ENCODE data around the gene TMEM120B.

Gene TMEM120B

GRCh38 chr12:121820056-121820455 is 107.5 kb downstream of the TMEM120B start:
- Histone ChIP-seq H3K27ac (ENCODE audit: low read depth, low read length) (no peak overlapping the region), H3K4me1 (ENCODE audit: control insufficient read depth, low read depth, low read length) (no peaks in the 10 kb centered on the region), H3K23ac (ENCODE audit: low read length) (no peak overlapping the region), H3K79me1 (ENCODE audit: low read length) (peaks cover 3% of the 10 kb centered on the region), H3K4ac (ENCODE audit: low read depth, low read length) (no peak overlapping the region), H4K8ac (ENCODE audit: low read depth, low read length) (no peak overlapping the region), H3K79me2 (ENCODE audit: control insufficient read depth, insufficient read depth, low read length) (no peaks in the 10 kb centered on the region), H2AK5ac (ENCODE audit: low read length) (no peak overlapping the region), H3K18ac (ENCODE audit: low read length) (no peak overlapping the region), H2BK5ac (ENCODE audit: low read length) (no peak overlapping the region), H3K4me2 (ENCODE audit: low read length) (no peak overlapping the region), H3K56ac (ENCODE audit: low read length) (no peak overlapping the region), H4K5ac (ENCODE audit: low read length) (no peak overlapping the region), H3K27me3 (ENCODE audit: insufficient read depth, low read length, poor library complexity) (no peaks in the 10 kb centered on the region), H2BK15ac (replicated peaks; ENCODE audit: low read depth) (no peak overlapping the region), H2BK120ac (ENCODE audit: low read depth, low read length) (no peak overlapping the region), H3K36me3 (ENCODE audit: control insufficient read depth, insufficient read depth, low read length) (peaks cover 23% of the 10 kb centered on the region), H3K4me3 (ENCODE audit: low read length) (no peak overlapping the region), H3K9ac (ENCODE audit: low read length) (no peak overlapping the region)
- no peak for DNase-seq
- no CpG with 5 or more reads among the region's 7 CpGs for WGBS (ENCODE audit: extremely low coverage, insufficient coverage, low lambda C conversion rate)

GRCh38 chr12:121822393-121823100 is 110.0 kb downstream of the TMEM120B start:
- Histone ChIP-seq H3K36me3 (ENCODE audit: control insufficient read depth, insufficient read depth, low read length) (peaks cover 19% of the 10 kb centered on the region), H3K56ac (ENCODE audit: low read length) (no peak overlapping the region), H3K4me1 (ENCODE audit: control insufficient read depth, low read depth, low read length) (no peaks in the 10 kb centered on the region), H4K5ac (ENCODE audit: low read length) (no peak overlapping the region), H3K79me2 (ENCODE audit: control insufficient read depth, insufficient read depth, low read length) (no peaks in the 10 kb centered on the region), H3K4me2 (ENCODE audit: low read length) (no peak overlapping the region), H2BK120ac (ENCODE audit: low read depth, low read length) (no peak overlapping the region), H2BK5ac (ENCODE audit: low read length) (no peak overlapping the region), H3K27me3 (ENCODE audit: insufficient read depth, low read length, poor library complexity) (no peaks in the 10 kb centered on the region), H3K27ac (ENCODE audit: low read depth, low read length) (no peak overlapping the region), H3K79me1 (ENCODE audit: low read length) (peaks cover 2% of the 10 kb centered on the region), H3K4me3 (ENCODE audit: low read length) (no peak overlapping the region), H3K18ac (ENCODE audit: low read length) (no peak overlapping the region), H2AK5ac (ENCODE audit: low read length) (no peak overlapping the region), H4K8ac (ENCODE audit: low read depth, low read length) (no peak overlapping the region), H3K4ac (ENCODE audit: low read depth, low read length) (no peak overlapping the region), H3K23ac (ENCODE audit: low read length) (no peak overlapping the region), H3K9ac (ENCODE audit: low read length) (no peak overlapping the region), H2BK15ac (replicated peaks; ENCODE audit: low read depth) (no peak overlapping the region)
- no peak for DNase-seq
- WGBS (ENCODE audit: extremely low coverage, insufficient coverage, low lambda C conversion rate) = no CpG with 5 or more reads among the region's 39 CpGs

- peaks cover 18% of the 10 kb centered on the region for H3K36me3 ChIP-seq (ENCODE audit: control insufficient read depth, insufficient read depth, low read length)
- no peak overlapping the region for H2BK5ac ChIP-seq (ENCODE audit: low read length)
- WGBS (ENCODE audit: extremely low coverage, insufficient coverage, low lambda C conversion rate) = no CpG with 5 or more reads among the region's 36 CpGs
Observed at GRCh38 chr12:121823101-121823726, 110.7 kb downstream of the TMEM120B start.

GRCh38 chr12:121823727-121824115 is 111.2 kb downstream of the TMEM120B start:
- Histone ChIP-seq H3K36me3 (ENCODE audit: control insufficient read depth, insufficient read depth, low read length) (peaks cover 18% of the 10 kb centered on the region), H2BK15ac (replicated peaks; ENCODE audit: low read depth) (no peak overlapping the region), H4K8ac (ENCODE audit: low read depth, low read length) (no peak overlapping the region), H3K79me1 (ENCODE audit: low read length) (peaks cover 2% of the 10 kb centered on the region), H2BK120ac (ENCODE audit: low read depth, low read length) (no peak overlapping the region), H3K27me3 (ENCODE audit: insufficient read depth, low read length, poor library complexity) (no peaks in the 10 kb centered on the region), H3K23ac (ENCODE audit: low read length) (no peak overlapping the region), H3K4me3 (ENCODE audit: low read length) (no peak overlapping the region), H3K9ac (ENCODE audit: low read length) (no peak overlapping the region), H3K4me1 (ENCODE audit: control insufficient read depth, low read depth, low read length) (no peaks in the 10 kb centered on the region), H3K79me2 (ENCODE audit: control insufficient read depth, insufficient read depth, low read length) (no peaks in the 10 kb centered on the region), H3K4me2 (ENCODE audit: low read length) (no peak overlapping the region), H3K56ac (ENCODE audit: low read length) (no peak overlapping the region), H4K5ac (ENCODE audit: low read length) (no peak overlapping the region), H3K4ac (ENCODE audit: low read depth, low read length) (no peak overlapping the region), H3K27ac (ENCODE audit: low read depth, low read length) (no peak overlapping the region), H2BK5ac (ENCODE audit: low read length) (no peak overlapping the region), H2AK5ac (ENCODE audit: low read length) (no peak overlapping the region), H3K18ac (ENCODE audit: low read length) (no peak overlapping the region)
- WGBS (ENCODE audit: extremely low coverage, insufficient coverage, low lambda C conversion rate) = no CpG with 5 or more reads among the region's 12 CpGs
- DNase-seq = no peak

More at GRCh38 chr12:121823101-121823726, 110.7 kb downstream of the TMEM120B start:
- no peak for DNase-seq
- Histone ChIP-seq H3K4me3 (ENCODE audit: low read length) (no peak overlapping the region), H3K56ac (ENCODE audit: low read length) (no peak overlapping the region), H4K5ac (ENCODE audit: low read length) (no peak overlapping the region), H3K79me2 (ENCODE audit: control insufficient read depth, insufficient read depth, low read length) (no peaks in the 10 kb centered on the region), H3K9ac (ENCODE audit: low read length) (no peak overlapping the region), H3K4me2 (ENCODE audit: low read length) (no peak overlapping the region), H2BK15ac (replicated peaks; ENCODE audit: low read depth) (no peak overlapping the region), H3K4ac (ENCODE audit: low read depth, low read length) (no peak overlapping the region), H2AK5ac (ENCODE audit: low read length) (no peak overlapping the region), H3K23ac (ENCODE audit: low read length) (no peak overlapping the region), H4K8ac (ENCODE audit: low read depth, low read length) (no peak overlapping the region), H3K79me1 (ENCODE audit: low read length) (peaks cover 2% of the 10 kb centered on the region), H3K27me3 (ENCODE audit: insufficient read depth, low read length, poor library complexity) (no peaks in the 10 kb centered on the region), H2BK120ac (ENCODE audit: low read depth, low read length) (no peak overlapping the region), H3K27ac (ENCODE audit: low read depth, low read length) (no peak overlapping the region), H3K18ac (ENCODE audit: low read length) (no peak overlapping the region), H3K4me1 (ENCODE audit: control insufficient read depth, low read depth, low read length) (no peaks in the 10 kb centered on the region)

GRCh38 chr12:121825041-121825523 is 112.5 kb downstream of the TMEM120B start:
- Histone ChIP-seq H2AK5ac (ENCODE audit: low read length) (no peak overlapping the region), H3K36me3 (ENCODE audit: control insufficient read depth, insufficient read depth, low read length) (peaks cover 18% of the 10 kb centered on the region), H2BK15ac (replicated peaks; ENCODE audit: low read depth) (no peak overlapping the region), H3K4me2 (ENCODE audit: low read length) (no peak overlapping the region), H3K23ac (ENCODE audit: low read length) (no peak overlapping the region), H4K5ac (ENCODE audit: low read length) (no peak overlapping the region), H3K18ac (ENCODE audit: low read length) (no peak overlapping the region), H3K4ac (ENCODE audit: low read depth, low read length) (no peak overlapping the region), H3K56ac (ENCODE audit: low read length) (no peak overlapping the region), H4K8ac (ENCODE audit: low read depth, low read length) (no peak overlapping the region), H3K4me3 (ENCODE audit: low read length) (no peak overlapping the region), H3K4me1 (ENCODE audit: control insufficient read depth, low read depth, low read length) (no peaks in the 10 kb centered on the region), H3K9ac (ENCODE audit: low read length) (no peak overlapping the region), H3K79me1 (ENCODE audit: low read length) (peaks cover 2% of the 10 kb centered on the region), H2BK5ac (ENCODE audit: low read length) (no peak overlapping the region), H3K27me3 (ENCODE audit: insufficient read depth, low read length, poor library complexity) (no peaks in the 10 kb centered on the region), H2BK120ac (ENCODE audit: low read depth, low read length) (no peak overlapping the region), H3K79me2 (ENCODE audit: control insufficient read depth, insufficient read depth, low read length) (no peaks in the 10 kb centered on the region), H3K27ac (ENCODE audit: low read depth, low read length) (no peak overlapping the region)
- no peak for DNase-seq
- no CpG with 5 or more reads among the region's 18 CpGs for WGBS (ENCODE audit: extremely low coverage, insufficient coverage, low lambda C conversion rate)
